ENCODE data around the gene ST6GAL1. TPM values are rescaled to one million over a fixed set of nuclear protein-coding genes. Genes with fewer than 3 reads are reported as not detected.

The ST6GAL1 gene
- total RNA-seq, 1 donor from 2014 or later = 62.6 TPM

GRCh38 chr3:187107989-187108388 lies 177.7 kb downstream of the ST6GAL1 start:
- ATAC-seq (peak; percentile 69), DNase-seq (ENCODE audit: low spot score) (no peak)
- intact Hi-C loops (cut with DNase I) = no loop called here

GRCh38 chr3:187110156-187110555 lies 179.8 kb downstream of the ST6GAL1 start:
- ATAC-seq (no peak), DNase-seq (ENCODE audit: low spot score) (no peak)
- intact Hi-C loops (cut with DNase I) = no loop called here

- no peak for ATAC-seq
- intact Hi-C loops (cut with DNase I) = no loop called here
- no peak for DNase-seq (ENCODE audit: low spot score)
Measured at GRCh38 chr3:187112934-187113793, 182.8 kb downstream of the ST6GAL1 start.

- intact Hi-C loops (cut with DNase I) = no loop called here
- ATAC-seq (no peak), DNase-seq (ENCODE audit: low spot score) (no peak)
Measured at GRCh38 chr3:187114511-187114910, 184.2 kb downstream of the ST6GAL1 start.

GRCh38 chr3:187120326-187120725 lies 190.0 kb downstream of the ST6GAL1 start:
- intact Hi-C loops (cut with DNase I) = no loop called here
- no peak for DNase-seq (ENCODE audit: low spot score)
- ATAC-seq = peak; percentile 55

- intact Hi-C loops (cut with DNase I) = no loop called here
- ATAC-seq = no peak
- no peak for DNase-seq (ENCODE audit: low spot score)
Measured at GRCh38 chr3:187122261-187122660, 191.9 kb downstream of the ST6GAL1 start.

- intact Hi-C loops (cut with DNase I) = no loop called here
- no peak for DNase-seq (ENCODE audit: low spot score)
- peak; percentile 77 for ATAC-seq
Measured at GRCh38 chr3:187125319-187126031, 195.1 kb downstream of the ST6GAL1 start.

Other genes starting within 250 kb of the ST6GAL1 start
- not detected for gene KNG1, start 213.2 kb upstream of the ST6GAL1 start, total RNA-seq
- gene EIF4A2, start 146.9 kb upstream of the ST6GAL1 start, total RNA-seq = 359 TPM
- 11.5 TPM for gene RFC4, start 124.0 kb upstream of the ST6GAL1 start, total RNA-seq
- gene ADIPOQ, start 87.8 kb upstream of the ST6GAL1 start, total RNA-seq = 21.0 TPM
- gene RPL39L, start 209.0 kb downstream of the ST6GAL1 start, total RNA-seq = 4.7 TPM